GM21528 (cell line): ENCODE data around the gene MTCL3.
"Not testable (repeated sequence)": the region's sequence is repeated elsewhere in the genome, so short reads cannot be mapped to it uniquely, and the experiment has no call there.

Source experiments
- ATAC-seq: cut with Tn5 transposase; IDR thresholded peaks from one replicate; pipeline ENCODE4 v1.9.1; 2021; ENCODE audit warnings: mild to moderate bottlenecking, moderate library complexity; ENCODE audit not compliant: unreplicated experiment, low FRiP score

Gene MTCL3

GRCh38 chr6:127439718-127440117 is 79.4 kb downstream of the MTCL3 start:
- ATAC-seq: no peak

- no peak for ATAC-seq
These were observed 82.5 kb downstream of the MTCL3 start for GRCh38 chr6:127436578-127437110.

GRCh38 chr6:127435626-127436220 is 83.4 kb downstream of the MTCL3 start:
- no peak for ATAC-seq

- no peak for ATAC-seq
These were observed 84.5 kb downstream of the MTCL3 start for GRCh38 chr6:127434651-127435050.

GRCh38 chr6:127428562-127428961 is 90.6 kb downstream of the MTCL3 start:
- not testable (repeated sequence) for ATAC-seq

GRCh38 chr6:127423921-127424320 is 95.2 kb downstream of the MTCL3 start:
- ATAC-seq: no peak
